HepG2 (cell line): ENCODE data around the gene ALX4. TPM values are rescaled to one million over a fixed set of nuclear protein-coding genes. Genes with fewer than 3 reads are reported as not detected.

Source experiments
- ATAC-seq: fragments of 200-7000 bp; cut with Tn5 transposase; 3 replicates; pipeline ENCODE4 v1.9.1; 2020; ENCODE audit warnings: mild to moderate bottlenecking, moderate library complexity
- BruUV-seq: library from RNA; stranded (reverse); fragments of 400-500 nt; replicated peaks from 2 replicates; lab custom pipeline; 2021; lab: Mats Ljungman, UMichigan
- CTCF ChIA-PET: fragments of 300-600 bp; formaldehyde crosslinking; extraction: SDS; loops from one replicate; lab custom pipeline; 2021; ENCODE audit warnings: low total read pairs, inconsistent platforms, low intra/inter-chr PET ratio; lab: Yijun Ruan, JAX
- POLR2A ChIA-PET: fragments of 350-600 bp; sonication (Branson Sonifier 250); formaldehyde crosslinking; loops from one replicate; lab custom pipeline; 2020; ENCODE audit warnings: antibody characterized with exemption, inconsistent platforms; lab: Yijun Ruan, JAX
- DNase-seq: peaks from one replicate; pipeline ENCODE4 v3.0.0-alpha.2; 2015; ENCODE audit warnings: low spot score
- FAIRE-seq: peaks from 3 replicates; lab custom pipeline; 2011; peaks lifted over from hg19 to GRCh38; lab: Jason Lieb, UNC
- H2AFZ ChIP-seq: one replicate; pipeline ENCODE4 v1.6.1; 2011; ENCODE audit warnings: low read length, inconsistent platforms
- H3K27ac ChIP-seq: fragments of 300-600 bp; 3 replicates; pipeline ENCODE4 v1.8.0; 2011; ENCODE audit warnings: mixed run types, mild to moderate bottlenecking, mixed read lengths, low read length, inconsistent platforms; ENCODE audit not compliant: insufficient read depth; ENCODE audit errors: extremely low read length
- H3K27me3 ChIP-seq, 2 experiments: fragments of 200-600 bp in 1 of 2; 2 replicates in 1 of 2; 3 replicates in 1 of 2; pipeline versions ENCODE4 v1.6.0 to v1.8.0; 2011; ENCODE audit warnings: low read length in 2 of 2, mild to moderate bottlenecking in 2 of 2, moderate library complexity in 2 of 2, inconsistent platforms in 1 of 2; ENCODE audit not compliant: insufficient read depth in 2 of 2, control insufficient read depth in 1 of 2
- H3K36me3 ChIP-seq, 2 experiments: fragments of 200-600 bp in 1 of 2; replicated peaks in 1 of 2; 2 replicates in 1 of 2; 3 replicates in 1 of 2; pipeline versions ENCODE4 v1.5.1 to v1.8.0; 2011; ENCODE audit warnings: low read length in 2 of 2, inconsistent platforms in 1 of 2; ENCODE audit not compliant: insufficient read depth in 2 of 2, control insufficient read depth in 1 of 2
- H3K4me1 ChIP-seq: 2 replicates; pipeline ENCODE4 v1.5.1; 2012; ENCODE audit warnings: low read length, inconsistent platforms; ENCODE audit not compliant: insufficient read depth
- H3K4me2 ChIP-seq: 2 replicates; pipeline ENCODE4 v1.6.0; 2011; ENCODE audit warnings: low read depth, low read length, inconsistent platforms
- H3K4me3 ChIP-seq, 3 experiments: fragments of 200-600 bp in 1 of 3; sonication (generic), shearing (Covaris generic) in 1 of 3; replicated peaks in 1 of 3; 2 replicates each; pipeline ENCODE4 v1.5.1; 2011 to 2016; ENCODE audit warnings: low read length in 3 of 3, inconsistent platforms in 2 of 3, low read depth in 2 of 3, mild to moderate bottlenecking in 2 of 3, control low read depth in 1 of 3, mixed read lengths in 1 of 3; ENCODE audit not compliant: insufficient read depth in 1 of 3
- H3K79me2 ChIP-seq: one replicate; pipeline ENCODE4 v1.6.1; 2011; ENCODE audit warnings: low read length, inconsistent platforms; ENCODE audit not compliant: insufficient read depth
- H3K9ac ChIP-seq: 2 replicates; pipeline ENCODE4 v1.6.0; 2011; ENCODE audit warnings: mild to moderate bottlenecking, low read depth, low read length, inconsistent platforms; ENCODE audit not compliant: insufficient read depth
- H3K9me3 ChIP-seq: 2 replicates; pipeline ENCODE4 v1.5.1; 2012; ENCODE audit warnings: mild to moderate bottlenecking, low read length
- H4K20me1 ChIP-seq: 2 replicates; pipeline ENCODE4 v1.6.0; 2011; ENCODE audit warnings: inconsistent platforms, mild to moderate bottlenecking, low read length, moderate library complexity; ENCODE audit not compliant: insufficient read depth
- FOXM1 ChIP-seq: sonication (generic); formaldehyde crosslinking; IDR thresholded peaks from 2 replicates; pipeline ENCODE4 v1.5.0; 2020; ENCODE audit warnings: missing genetic modification reagents
- FOXO4 ChIP-seq: sonication (generic); formaldehyde crosslinking; conservative IDR thresholded peaks from 2 replicates; pipeline ENCODE4 v1.8.1; 2023; ENCODE audit warnings: missing genetic modification reagents
- HBP1 ChIP-seq: IDR thresholded peaks from 2 replicates; pipeline ENCODE4 v1.6.1; 2016; ENCODE audit warnings: low read depth, control low read depth
- MED1 ChIP-seq: sonication (generic); formaldehyde crosslinking; IDR thresholded peaks from 2 replicates; pipeline ENCODE4 v1.4.0; 2020; ENCODE audit warnings: missing genetic modification reagents
- NR2F1 ChIP-seq, 2 experiments: fragments of 450-650 bp in 1 of 2; formaldehyde crosslinking in 1 of 2; IDR thresholded peaks; 2 replicates each; pipeline versions ENCODE4 v1.5.0 to v1.6.1; 2016 to 2020; ENCODE audit warnings: mild to moderate bottlenecking in 1 of 2, missing compliant biosample characterization in 1 of 2, missing genetic modification reagents in 1 of 2, moderate library complexity in 1 of 2
- PITX1 ChIP-seq: sonication (generic); formaldehyde crosslinking; IDR thresholded peaks from 2 replicates; pipeline ENCODE4 v1.5.1; 2020; ENCODE audit warnings: mild to moderate bottlenecking, missing genetic modification reagents
- XBP1 ChIP-seq: sonication (generic); formaldehyde crosslinking; IDR thresholded peaks from 2 replicates; pipeline ENCODE4 v1.5.0; 2020; ENCODE audit warnings: missing genetic modification reagents
- ZNF660 ChIP-seq: sonication (generic); formaldehyde crosslinking; IDR thresholded peaks from 2 replicates; pipeline ENCODE4 v1.5.1; 2020; ENCODE audit warnings: mild to moderate bottlenecking, low read depth, missing genetic modification reagents, borderline replicate concordance
- ZNF687 ChIP-seq: sonication (generic); formaldehyde crosslinking; IDR thresholded peaks from 2 replicates; pipeline ENCODE4 v1.5.1; 2020; ENCODE audit warnings: mild to moderate bottlenecking, missing genetic modification reagents, moderate library complexity
- WGBS: methylation state at CpG from one replicate; pipeline ENCODE4 v1.1.6; 2017; ENCODE audit warnings: low lambda C conversion rate; 5-methylcytosine and 5-hydroxymethylcytosine counted together
- in situ Hi-C: cut with HindIII; loops from 2 replicates; pipeline ENCODE4 v1.10.0; 2017; ENCODE audit warnings: low pct_unique_long_range_greater_than_20kb; ENCODE audit not compliant: extremely low pct_ligation_motif_present
- intact Hi-C: fragments of 100-400 bp; cut with micrococcal nuclease; formaldehyde crosslinking; loops from one replicate; pipeline ENCODE4 v1.10.0; 2022; ENCODE audit not compliant: unreplicated experiment
- polyA plus RNA-seq, 8 experiments: library from polyadenylated mRNA; depleted of rRNA in 3 of 8; stranded (reverse) in 7 of 8; unstranded in 1 of 8; fragments of >200 nt; fragmentation: Illumina TruSeq in 4 of 8; extraction: Trizol in 4 of 8; gene quantifications; 2 replicates each; pipeline versions ENCODE4 v1.2.1 to v1.2.3, GENCODE V29; 2011 to 2016; ENCODE audit warnings: low read depth in 4 of 8, missing spikeins in 1 of 8, mixed read lengths in 1 of 8; ENCODE audit not compliant: insufficient read depth in 1 of 8
- total RNA-seq, 5 experiments: library from RNA; depleted of rRNA; stranded (reverse); fragments of >200 nt; fragmentation: Illumina TruSeq; extraction: Trizol; gene quantifications; 2 replicates each; pipeline ENCODE4 v1.2.3, GENCODE V29; 2016; ENCODE audit warnings: low read depth in 1 of 5

The ALX4 gene
- total and polyA plus RNA-seq, 2 of the 13 experiments (the other 11 are each of a cell fraction or from before 2014, with no cell fraction given) = not detected

- 100% methylated on average over 2 of the region's 2 CpGs for WGBS
- no peaks in the 10 kb centered on the region for H3K79me2 ChIP-seq
Observed at GRCh38 chr11:44226490-44226889, 83.4 kb downstream of the ALX4 start.

GRCh38 chr11:44224867-44225501 lies 85.0 kb downstream of the ALX4 start:
- ATAC-seq (no peak), FAIRE-seq (no peak), DNase-seq (no peak)
- TF ChIP-seq PITX1 (CRISPR knock-in tag) = no peak
- TF ChIP-seq NR2F1 (CRISPR knock-in tag; IDR thresholded peaks at IDR 0.05) = no peak
- TF ChIP-seq HBP1 (CRISPR knock-in tag) = no peak
- TF ChIP-seq ZNF660 = no peak
- TF ChIP-seq MED1 (CRISPR knock-in tag) = no peak
- no peak for TF ChIP-seq XBP1 (CRISPR knock-in tag)
- no peak for TF ChIP-seq ZNF687
- Histone ChIP-seq H2AFZ (no peak overlapping the region), H3K4me2 (no peak overlapping the region), H3K4me3 (no peak overlapping the region), H3K9me3 (no peaks in the 10 kb centered on the region), H3K9ac (no peak overlapping the region), H3K79me2 (no peaks in the 10 kb centered on the region), H3K27me3 (no peaks in the 10 kb centered on the region), H3K36me3 (no peaks in the 10 kb centered on the region), H3K27ac (no peak overlapping the region), H3K4me1 (no peaks in the 10 kb centered on the region), H4K20me1 (no peaks in the 10 kb centered on the region)
- in situ Hi-C loops = no loop called here
- ChIA-PET POLR2A (no interaction called here), CTCF (no interaction called here)
- intact Hi-C loops = no loop called here
- 94% methylated on average over 3 of the region's 3 CpGs for WGBS
- no TSS peak for BruUV-seq

More at GRCh38 chr11:44226490-44226889, 83.4 kb downstream of the ALX4 start:
- ChIA-PET POLR2A (no interaction called here), CTCF (no interaction called here)
- Histone ChIP-seq H2AFZ (no peak overlapping the region), H4K20me1 (no peaks in the 10 kb centered on the region), H3K27me3 (no peaks in the 10 kb centered on the region), H3K9ac (no peak overlapping the region), H3K4me1 (no peaks in the 10 kb centered on the region), H3K4me2 (no peak overlapping the region), H3K27ac (no peak overlapping the region), H3K9me3 (no peaks in the 10 kb centered on the region), H3K36me3 (no peaks in the 10 kb centered on the region), H3K4me3 (no peak overlapping the region)
- ATAC-seq (no peak), DNase-seq (no peak), FAIRE-seq (no peak)
- in situ Hi-C loops (no loop called here), intact Hi-C loops (no loop called here)
- TF ChIP-seq FOXM1 (CRISPR knock-in tag) (no peak), FOXO4 (CRISPR knock-in tag) (no peak)
- no TSS peak for BruUV-seq
